ENCODE measurements around the gene BBC3.
A peak's percentile ranks its signal among the peaks of the same experiment; 100 is the strongest.

The BBC3 gene

GRCh38 chr19:47231215-47232054, 436 bp upstream of the BBC3 start:
- peak; percentile 67 to 72 for DNase-seq (ENCODE audit: low read depth in 2 of 2)

DNA sequence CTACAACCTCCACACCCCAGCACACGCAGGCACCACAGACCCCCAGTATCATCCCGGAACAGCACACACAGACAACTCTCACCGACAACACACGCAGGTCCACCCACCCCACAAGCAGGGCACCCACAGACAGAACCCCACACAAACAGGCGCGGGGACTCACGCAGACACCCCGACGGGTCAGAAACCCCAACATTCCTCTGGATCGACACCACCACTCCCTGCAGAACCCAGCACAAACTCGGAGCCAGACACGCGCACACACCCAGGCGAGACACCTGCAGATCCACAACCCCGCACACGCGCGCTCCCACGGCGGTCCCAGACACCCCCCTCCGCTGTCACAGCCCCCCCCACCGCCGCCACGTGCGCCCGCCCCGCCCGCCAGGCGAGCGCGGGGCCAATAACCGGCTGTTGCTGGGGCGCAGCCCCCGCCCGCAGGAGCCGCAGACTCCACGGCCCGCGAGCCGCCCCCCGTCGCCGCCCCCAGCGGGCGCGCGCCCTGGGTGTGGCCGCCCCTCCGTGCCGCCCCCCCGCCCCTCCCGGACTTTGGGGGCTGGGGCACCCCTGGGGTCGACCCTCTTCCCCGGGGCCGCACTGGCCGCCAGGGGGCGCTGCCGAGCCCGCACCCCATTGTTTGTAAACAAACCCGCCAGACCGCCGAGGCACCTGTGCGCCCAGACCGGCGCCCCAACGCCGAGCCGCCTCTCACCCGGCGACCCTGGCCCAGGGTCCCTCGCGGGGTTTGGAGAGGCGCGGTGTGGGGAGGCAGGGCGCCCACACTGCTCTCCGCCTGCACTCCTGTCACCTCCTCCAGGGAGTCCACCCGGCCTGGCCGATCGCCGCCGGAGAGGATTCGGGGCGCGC, 712 bp downstream of the BBC3 start:
- no peak for DNase-seq (ENCODE audit: low read depth in 2 of 2)

- DNase-seq (ENCODE audit: low read depth in 2 of 2): no peak
Observed at GRCh38 chr19:47229676-47230053, 1.3 kb downstream of the BBC3 start.

GRCh38 chr19:47228937-47229675, 1.9 kb downstream of the BBC3 start:
- no peak for DNase-seq (ENCODE audit: low read depth in 2 of 2)

GRCh38 chr19:47228168-47228936, 2.6 kb downstream of the BBC3 start:
- no peak for DNase-seq (ENCODE audit: low read depth in 2 of 2)

DNA sequence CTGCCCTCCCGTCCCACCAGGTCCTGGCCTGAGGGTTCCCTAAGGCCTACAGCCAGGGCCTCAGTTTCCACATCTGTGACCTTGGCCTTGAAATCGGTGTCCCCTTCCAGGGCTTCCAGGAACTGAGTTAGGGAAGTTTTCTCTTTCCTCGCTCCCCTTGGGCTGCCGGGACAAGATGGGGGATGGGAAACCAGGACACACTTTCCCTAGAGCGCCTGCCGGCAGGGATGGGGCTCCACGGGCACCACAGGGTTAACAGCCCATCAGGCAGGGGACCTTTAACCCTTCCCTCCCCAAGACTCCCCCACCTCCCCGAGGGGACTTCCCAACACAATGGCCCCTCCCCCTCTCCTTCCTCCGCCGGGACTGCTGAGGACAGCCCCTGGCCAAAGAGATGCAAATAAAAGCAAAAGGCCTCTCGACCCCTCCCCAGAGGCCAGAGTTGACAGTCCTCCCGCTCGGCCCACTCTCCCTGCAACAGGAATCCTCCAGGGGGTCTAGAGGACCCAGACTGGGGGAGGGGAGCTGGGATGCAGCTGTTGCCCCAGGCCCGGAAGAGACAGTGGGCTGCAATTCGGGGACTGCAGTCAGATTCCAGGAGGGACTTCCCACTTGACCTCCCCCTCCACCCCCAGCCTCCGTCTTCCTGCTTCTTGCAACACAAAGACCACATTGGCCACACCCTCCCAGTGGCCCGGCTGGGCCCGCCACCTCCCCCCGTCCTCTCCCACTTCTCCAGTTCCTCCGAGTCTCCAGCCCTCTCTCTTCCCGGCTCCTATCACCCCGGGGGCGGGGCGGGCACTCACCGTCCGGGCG, 3.4 kb downstream of the BBC3 start:
- DNase-seq (ENCODE audit: low read depth in 2 of 2): peak; percentile 82 to 84

GRCh38 chr19:47226426-47227351, 4.3 kb downstream of the BBC3 start:
- DNase-seq (ENCODE audit: low read depth in 2 of 2): no peak

- DNase-seq (ENCODE audit: low read depth in 2 of 2): peak; percentile 80 to 83
Observed at GRCh38 chr19:47225746-47226425, 5.1 kb downstream of the BBC3 start.

GRCh38 chr19:47221890-47222289, 9.1 kb downstream of the BBC3 start:
- DNase-seq (ENCODE audit: low read depth in 2 of 2): no peak

- DNase-seq (ENCODE audit: low read depth in 2 of 2): no peak
Observed at GRCh38 chr19:47221080-47221841, 9.7 kb downstream of the BBC3 start.

DNA sequence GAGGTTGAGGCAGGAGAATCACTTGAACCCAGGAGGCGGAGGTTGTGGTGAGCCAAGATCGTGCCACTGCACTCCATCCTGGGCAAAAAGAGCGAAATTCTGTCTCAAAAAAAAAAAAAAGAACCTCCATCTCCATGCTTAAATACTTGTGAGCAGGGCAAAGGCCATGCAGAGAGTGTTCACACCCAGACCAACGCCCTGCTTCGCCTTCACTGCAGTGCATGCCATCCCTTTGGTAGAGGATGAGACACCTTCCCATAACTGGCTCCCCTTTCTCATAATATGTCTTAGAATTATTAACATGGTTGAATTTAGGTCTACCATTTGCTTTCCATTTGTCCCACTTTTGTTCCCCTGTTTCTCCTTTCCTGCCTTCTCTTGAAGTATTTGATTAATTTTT, 15.4 kb downstream of the BBC3 start:
- no peak for DNase-seq (ENCODE audit: low read depth in 2 of 2)

DNA sequence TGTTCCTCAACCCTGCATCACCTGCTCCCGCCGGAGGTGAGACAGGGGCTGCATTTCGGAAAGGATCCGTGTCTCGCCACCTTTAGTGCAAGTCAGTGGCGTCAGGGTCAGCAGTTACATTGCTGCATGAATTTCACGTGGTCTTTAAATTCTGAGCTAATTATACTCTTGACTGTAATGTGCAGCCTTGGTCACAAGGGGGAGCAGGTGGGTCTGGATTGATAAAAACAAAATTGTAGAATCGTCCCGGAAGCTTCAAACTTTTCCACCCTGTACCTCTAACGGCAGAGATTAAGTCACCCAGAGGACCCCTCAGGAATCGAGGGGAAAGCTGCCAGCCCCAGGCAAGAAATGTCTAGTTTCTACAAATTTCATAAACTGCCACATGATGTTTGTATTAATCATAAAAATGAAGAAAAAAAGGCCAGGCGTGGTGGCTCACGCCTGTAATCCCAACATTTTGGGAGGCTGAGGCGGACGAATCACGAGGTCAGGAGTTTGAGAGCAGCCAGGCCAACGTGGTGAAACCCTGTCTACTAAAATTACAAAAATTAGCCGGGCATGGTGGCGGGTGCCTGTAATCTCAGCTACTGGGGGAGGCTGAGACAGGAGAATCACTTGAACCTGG, 20.2 kb downstream of the BBC3 start:
- peak; percentile 72 for DNase-seq (ENCODE audit: low read depth in 2 of 2)

GRCh38 chr19:47210180-47210490, 20.9 kb downstream of the BBC3 start:
- DNase-seq (ENCODE audit: low read depth in 2 of 2): no peak

DNA sequence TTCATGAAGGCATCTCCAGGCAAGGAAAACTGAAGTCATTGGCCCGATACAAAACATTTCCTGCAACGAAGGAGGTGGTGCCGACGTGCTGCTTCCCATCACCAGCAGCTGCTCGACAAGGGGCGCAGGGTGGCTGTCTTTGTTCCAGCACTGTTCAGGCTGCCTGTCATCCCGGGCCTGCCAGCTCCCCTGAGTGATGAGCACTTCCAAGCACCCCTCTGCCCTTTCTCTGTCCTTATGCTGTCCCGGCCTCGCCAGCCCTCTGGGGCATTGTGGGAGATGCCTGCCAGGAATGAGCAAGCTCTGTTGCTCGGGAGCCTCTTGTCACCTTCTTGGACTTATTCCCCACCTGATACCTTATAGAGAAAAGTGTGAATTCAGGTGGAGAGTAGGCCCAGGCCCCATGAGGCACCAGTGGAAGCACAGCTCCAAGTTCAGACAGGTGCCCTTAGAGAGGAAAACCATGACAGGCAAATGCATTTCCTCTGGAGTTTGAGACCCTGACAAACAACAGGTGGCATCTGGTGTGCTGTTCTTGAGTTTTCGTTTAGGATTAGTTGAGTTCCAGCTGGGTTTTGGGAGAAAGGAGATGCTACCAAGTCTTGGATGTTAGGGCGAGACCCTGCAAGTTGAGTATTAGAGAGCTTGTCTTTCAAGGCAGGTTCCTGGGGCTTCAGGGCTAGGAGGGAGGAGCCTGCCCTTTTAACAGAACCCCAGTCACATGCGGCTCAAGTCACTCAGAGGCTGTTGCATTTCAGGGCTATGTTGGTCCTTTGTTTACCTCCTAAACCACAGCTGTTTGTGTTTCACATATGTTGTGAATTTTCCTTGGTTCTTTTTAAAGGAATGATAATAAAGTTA, 21.4 kb downstream of the BBC3 start:
- DNase-seq (ENCODE audit: low read depth in 2 of 2): no peak

- no peak for DNase-seq (ENCODE audit: low read depth in 2 of 2)
Observed at GRCh38 chr19:47203254-47203653, 27.7 kb downstream of the BBC3 start.

GRCh38 chr19:47200530-47200929, 30.5 kb downstream of the BBC3 start:
- no peak for DNase-seq (ENCODE audit: low read depth in 2 of 2)

DNA sequence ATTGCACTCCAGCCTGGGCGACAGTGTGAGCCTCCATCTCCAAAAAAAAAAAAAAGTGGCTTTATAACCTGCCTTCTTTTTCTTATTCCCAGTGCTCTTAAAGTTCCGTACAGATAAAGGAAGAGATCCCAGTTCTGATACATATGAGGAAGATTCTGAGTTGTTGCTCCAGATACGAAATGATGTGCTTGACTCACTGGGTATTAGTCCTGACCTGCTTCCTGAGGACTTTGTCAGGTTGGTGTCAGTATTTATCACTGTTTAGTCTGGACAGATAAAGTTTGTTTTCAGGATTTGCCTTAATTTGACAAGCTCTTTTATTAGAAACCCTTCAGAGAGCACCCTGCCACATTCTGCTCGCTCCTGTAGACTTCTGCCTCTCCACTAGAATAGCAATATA, 33.9 kb downstream of the BBC3 start:
- DNase-seq (ENCODE audit: low read depth in 2 of 2): no peak
